Mammary epithelial cell (primary cell): ENCODE data around the gene MARCHF5.

Experiments
- EZH2 ChIP-seq: IDR thresholded peaks from 2 replicates; pipeline ENCODE4 v1.6.1; 2012; ENCODE audit warnings: low read length, inconsistent platforms, borderline replicate concordance
- TF ChIP-seq, protein P1 (sequence below), 2 donors: IDR thresholded peaks in 1 of 2; conservative IDR thresholded peaks in 1 of 2; 2 replicates each; pipeline ENCODE4 v1.5.1; 2011 to 2012; ENCODE audit warnings: inconsistent platforms in 2 of 2, low read length in 2 of 2, mild to moderate bottlenecking in 2 of 2, control low read depth in 1 of 2, low read depth in 1 of 2; ENCODE audit not compliant: insufficient read depth in 1 of 2; ENCODE audit errors: extremely low read depth in 1 of 2

DNA sequence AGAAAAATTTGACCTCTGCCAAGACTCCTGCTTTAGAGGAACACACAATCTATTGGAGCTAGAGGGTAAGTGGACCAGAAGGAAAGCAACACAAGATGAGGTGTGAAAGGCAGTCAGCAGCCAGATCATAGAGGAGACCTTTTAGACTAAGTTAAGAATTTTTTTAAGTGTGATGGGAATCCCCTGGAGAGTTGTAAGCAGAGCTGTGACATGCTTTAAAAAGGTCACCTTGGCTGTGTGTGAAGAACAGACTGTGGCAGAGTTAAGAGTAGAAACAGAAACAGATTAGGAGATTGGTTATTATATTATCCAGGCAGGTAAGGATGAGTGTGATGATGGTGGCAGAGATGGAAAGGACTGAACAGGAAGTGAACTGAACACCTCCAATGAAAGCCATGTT is 23.6 kb upstream of the MARCHF5 start:
- TF ChIP-seq, protein P1, sequence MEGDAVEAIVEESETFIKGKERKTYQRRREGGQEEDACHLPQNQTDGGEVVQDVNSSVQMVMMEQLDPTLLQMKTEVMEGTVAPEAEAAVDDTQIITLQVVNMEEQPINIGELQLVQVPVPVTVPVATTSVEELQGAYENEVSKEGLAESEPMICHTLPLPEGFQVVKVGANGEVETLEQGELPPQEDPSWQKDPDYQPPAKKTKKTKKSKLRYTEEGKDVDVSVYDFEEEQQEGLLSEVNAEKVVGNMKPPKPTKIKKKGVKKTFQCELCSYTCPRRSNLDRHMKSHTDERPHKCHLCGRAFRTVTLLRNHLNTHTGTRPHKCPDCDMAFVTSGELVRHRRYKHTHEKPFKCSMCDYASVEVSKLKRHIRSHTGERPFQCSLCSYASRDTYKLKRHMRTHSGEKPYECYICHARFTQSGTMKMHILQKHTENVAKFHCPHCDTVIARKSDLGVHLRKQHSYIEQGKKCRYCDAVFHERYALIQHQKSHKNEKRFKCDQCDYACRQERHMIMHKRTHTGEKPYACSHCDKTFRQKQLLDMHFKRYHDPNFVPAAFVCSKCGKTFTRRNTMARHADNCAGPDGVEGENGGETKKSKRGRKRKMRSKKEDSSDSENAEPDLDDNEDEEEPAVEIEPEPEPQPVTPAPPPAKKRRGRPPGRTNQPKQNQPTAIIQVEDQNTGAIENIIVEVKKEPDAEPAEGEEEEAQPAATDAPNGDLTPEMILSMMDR (conservative IDR thresholded peaks at IDR 0.05 in 1 of 2, IDR thresholded peaks at IDR 0.05 in 1 of 2; ENCODE audit: extremely low read depth in 1 of 2, insufficient read depth in 1 of 2, low read depth in 1 of 2, low read length in 2 of 2): no peak
- TF ChIP-seq EZH2: no peak
